GM21717 (cell line): Measurements from ENCODE around the gene PLA2G4B.

Experiments used
- ATAC-seq: cut with Tn5 transposase; IDR thresholded peaks from one replicate; pipeline ENCODE4 v1.9.1; 2021; ENCODE audit warnings: mild to moderate bottlenecking, moderate library complexity; ENCODE audit not compliant: unreplicated experiment

PLA2G4B gene

GRCh38 chr15:41885841-41886240 is 47.2 kb downstream of the PLA2G4B start:
- ATAC-seq: no peak

- no peak for ATAC-seq
These were observed 48.1 kb downstream of the PLA2G4B start for GRCh38 chr15:41886741-41887140.

DNA sequence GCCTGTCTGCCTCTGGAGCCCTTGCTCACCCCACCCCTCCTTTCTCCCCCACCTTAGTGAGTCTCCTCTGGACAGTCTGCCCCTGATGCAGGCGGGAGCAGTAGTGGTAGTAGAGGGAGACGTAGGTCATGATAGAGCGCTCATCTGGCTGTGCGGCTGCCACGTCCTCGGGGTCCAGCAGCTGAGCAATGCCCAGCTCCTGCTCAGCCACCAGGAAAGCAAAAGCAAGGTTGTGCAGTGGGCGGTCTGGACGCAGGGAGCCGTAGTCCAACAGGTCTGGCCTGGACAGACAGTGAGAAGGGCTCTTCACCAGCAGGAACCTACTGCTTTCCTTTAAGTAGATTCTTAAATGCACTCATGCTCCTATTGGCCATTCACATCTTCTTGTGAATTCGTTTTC is 48.5 kb downstream of the PLA2G4B start:
- ATAC-seq: no peak

DNA sequence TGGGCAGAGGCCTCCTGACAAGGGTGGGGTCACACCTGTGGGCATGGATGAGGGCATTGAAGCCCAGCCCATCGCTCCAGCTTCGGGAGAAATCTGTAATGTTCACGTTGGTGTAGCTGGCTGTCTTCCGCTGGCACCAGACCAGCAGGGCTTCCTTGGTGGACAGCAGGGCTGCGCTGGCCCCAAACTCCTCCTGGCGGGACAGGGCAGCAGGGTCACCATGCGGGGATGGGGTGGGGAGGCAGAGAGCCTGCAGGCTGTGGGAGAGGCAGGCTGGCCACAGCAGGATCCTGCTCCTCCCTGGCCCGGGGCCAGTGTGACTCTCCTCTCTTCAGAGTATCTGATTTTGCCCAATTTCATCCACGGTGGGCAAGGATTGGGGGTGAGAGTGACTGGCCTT is 49.2 kb downstream of the PLA2G4B start:
- ATAC-seq: no peak

- ATAC-seq: no peak
These were observed 50.1 kb downstream of the PLA2G4B start for GRCh38 chr15:41888662-41889253.

- ATAC-seq: no peak
These were observed 51.5 kb downstream of the PLA2G4B start for GRCh38 chr15:41890050-41890690.

DNA sequence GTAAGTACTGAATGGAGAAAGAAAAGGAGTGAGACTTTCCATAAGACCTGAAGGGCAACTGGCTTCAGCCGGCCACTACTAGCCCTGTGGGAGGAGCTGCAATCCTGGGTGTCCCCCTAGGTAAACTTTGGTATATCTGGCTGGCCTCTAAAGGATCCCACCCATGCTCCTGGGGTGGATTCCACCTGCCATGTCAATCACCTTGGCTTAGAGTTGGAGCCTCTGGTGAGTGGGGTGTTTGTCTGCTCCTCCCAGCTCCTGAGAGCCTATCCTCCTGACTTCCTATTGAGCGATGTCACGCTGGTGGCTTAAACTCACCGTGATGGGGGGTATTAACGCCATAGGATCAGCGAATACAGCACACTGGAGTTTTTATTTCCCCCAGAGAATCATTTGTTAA is 52.6 kb downstream of the PLA2G4B start:
- ATAC-seq: no peak

GRCh38 chr15:41891946-41892345 is 53.3 kb downstream of the PLA2G4B start:
- no peak for ATAC-seq

- no peak for ATAC-seq
These were observed 54.2 kb downstream of the PLA2G4B start for GRCh38 chr15:41892621-41893421.

DNA sequence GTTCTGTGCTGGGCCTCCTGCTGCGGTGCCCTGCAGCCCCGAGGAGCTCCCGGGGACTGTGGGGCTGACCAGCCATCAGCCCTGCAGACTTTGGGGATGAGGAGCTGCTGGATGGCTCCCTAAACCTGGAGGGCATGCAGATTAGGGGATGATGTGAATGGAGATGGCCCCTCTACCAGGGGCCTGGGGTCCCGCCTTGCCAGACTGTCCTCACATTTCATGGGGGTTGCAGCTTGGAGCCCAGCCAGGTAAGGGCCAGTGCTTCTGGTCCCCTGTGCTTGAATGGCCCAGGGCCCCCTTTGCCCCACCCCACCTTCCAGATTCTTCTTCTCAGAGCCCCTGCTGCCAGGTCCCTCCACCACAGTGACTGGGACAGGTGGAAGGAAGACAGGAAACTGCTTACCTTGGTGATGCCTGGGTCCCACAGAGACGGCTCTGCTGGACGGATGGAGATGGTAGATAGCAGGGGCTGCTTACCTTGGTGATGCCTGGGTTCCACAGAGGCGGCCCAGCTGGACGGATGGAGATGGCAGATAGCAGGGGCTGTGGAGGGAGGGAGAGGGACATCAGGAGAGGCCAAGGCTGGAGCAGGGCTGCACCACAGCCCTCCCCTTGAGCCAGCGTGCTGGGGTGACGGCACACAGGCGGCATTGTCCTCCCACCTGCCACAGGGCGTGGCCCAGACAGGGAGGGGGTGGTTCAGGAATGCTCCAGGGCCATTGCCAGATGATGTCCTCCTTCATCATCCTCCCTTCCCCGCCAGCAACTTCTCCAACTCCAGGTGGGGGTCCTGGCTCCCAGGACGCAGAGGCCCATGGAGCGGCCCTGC is 55.0 kb downstream of the PLA2G4B start, which contains the start of gene SPTBN5:
Gene SPTBN5 (minus strand): TSS at position 632 of the 829 bp plus-strand sequence. CDS start 556 bp downstream, at position 76.
- no peak for ATAC-seq

DNA sequence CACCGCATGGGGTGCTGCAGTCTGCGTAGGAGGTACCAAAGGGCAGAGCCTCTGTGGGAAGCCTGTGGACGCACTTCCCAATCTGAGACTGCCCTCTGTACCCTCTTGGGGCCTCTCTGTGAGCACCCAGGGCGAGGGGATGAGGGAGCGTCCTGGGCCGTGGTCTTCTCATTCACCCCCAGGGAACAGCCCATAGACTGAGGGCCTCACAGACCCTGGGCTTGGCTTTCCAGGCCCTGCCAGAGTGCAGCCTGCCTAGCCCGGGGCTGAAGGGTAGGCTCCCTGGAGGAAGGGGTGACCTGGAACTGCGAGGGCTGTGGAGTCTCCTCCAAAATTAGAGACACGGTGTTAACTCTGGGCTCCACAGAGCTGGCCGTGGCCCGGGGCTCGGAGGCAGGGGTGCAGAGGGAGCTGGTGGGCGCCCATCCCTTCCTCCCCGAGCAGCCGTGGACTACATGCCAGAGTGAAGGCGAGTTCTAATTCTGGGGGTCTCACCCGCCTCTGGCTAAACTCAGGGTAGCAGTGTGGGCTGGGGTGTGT is 55.7 kb downstream of the PLA2G4B start:
- ATAC-seq: no peak

GRCh38 chr15:41894791-41895463 is 56.3 kb downstream of the PLA2G4B start:
- ATAC-seq: peak; percentile 84

DNA sequence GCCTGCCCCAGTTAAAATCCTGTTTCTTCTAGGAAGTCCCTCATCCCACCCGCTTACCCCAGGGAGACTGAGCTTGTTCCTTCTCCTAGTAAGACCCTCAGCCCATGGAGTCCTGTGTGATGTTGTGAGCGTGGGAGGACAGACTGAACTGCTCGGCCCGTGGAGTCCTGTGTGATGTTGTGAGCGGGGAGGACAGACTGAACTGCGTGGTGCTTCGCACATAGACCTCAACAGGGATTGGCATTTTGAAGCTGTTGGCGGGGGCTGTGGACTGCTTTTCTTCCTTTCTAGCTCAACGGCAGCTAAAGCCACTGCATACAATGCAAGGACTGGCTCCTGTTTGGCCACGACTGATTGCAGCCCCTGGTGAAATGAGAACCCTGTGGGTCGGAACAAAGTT is 56.8 kb downstream of the PLA2G4B start:
- no peak for ATAC-seq

DNA sequence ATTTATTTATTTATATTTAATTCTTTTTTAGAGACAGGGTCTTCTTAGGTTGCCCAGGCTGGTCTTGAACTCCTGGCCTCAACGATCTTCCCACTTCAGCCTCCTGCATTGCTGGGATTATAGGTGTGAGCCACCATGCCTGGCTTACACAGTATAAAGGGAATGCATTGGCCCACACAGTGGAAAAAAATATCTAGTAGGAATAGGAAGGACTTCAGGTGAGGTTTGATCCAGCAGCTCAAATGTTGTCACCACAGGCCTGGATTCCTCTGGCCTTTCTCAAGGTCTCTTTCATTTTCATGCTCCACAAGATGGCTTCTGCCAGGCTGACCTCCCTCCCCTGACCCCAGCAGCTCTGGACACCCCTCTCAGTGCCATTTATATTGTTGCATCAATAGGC is 57.3 kb downstream of the PLA2G4B start:
- no peak for ATAC-seq

DNA sequence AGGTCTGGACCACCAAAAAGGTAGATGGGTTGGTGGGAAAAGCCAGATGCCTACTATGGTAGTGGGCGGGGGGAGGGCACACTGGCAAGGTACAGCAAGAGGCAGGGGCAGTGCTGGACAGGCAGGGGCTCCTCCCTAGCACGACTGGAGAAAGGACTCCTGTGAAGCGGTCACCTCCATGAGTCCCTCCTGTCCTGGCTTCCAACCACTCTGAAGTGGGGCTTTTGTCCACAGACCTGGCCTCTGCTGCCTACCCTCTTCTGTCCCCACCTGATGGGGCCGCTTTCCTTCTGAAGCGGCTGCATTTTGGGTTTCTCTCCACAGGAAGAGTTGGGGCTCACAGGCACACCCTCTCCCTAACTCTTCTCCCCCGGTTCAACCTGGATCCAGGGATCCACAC is 57.9 kb downstream of the PLA2G4B start:
- no peak for ATAC-seq

GRCh38 chr15:41897363-41897799 is 58.7 kb downstream of the PLA2G4B start:
- ATAC-seq: no peak
